Amygdala (tissue), 56 donors: ENCODE results near the gene NIPAL3.
"Not testable (repeated sequence)": the region's sequence is repeated elsewhere in the genome, so short reads cannot be mapped to it uniquely, and the experiment has no call there.

ENCODE experiments used
- DNase-seq, 56 donors: peaks; one replicate each; lab custom pipeline; 2025; lab: John Stamatoyannopoulos, UW

NIPAL3 gene

DNA sequence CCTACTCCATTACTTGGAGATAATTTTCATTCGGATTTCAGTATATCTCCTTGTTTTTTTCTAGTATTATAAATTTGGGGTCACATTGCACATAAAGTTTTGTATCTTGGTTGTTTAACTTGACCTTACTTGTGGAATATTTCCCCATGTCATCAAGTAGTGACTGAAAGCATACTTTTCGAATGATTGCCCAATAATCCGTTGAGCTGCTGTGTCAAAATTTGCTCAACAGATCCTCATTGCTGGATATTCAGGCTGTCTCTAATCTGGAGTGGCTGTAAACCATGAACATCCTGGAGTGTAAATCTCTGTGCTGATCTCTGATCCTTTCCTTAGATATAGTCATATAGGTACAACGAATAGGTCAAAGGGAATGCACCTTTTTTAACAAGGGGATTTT lies 4.9 kb downstream of the NIPAL3 start:
- DNase-seq = no peak

DNA sequence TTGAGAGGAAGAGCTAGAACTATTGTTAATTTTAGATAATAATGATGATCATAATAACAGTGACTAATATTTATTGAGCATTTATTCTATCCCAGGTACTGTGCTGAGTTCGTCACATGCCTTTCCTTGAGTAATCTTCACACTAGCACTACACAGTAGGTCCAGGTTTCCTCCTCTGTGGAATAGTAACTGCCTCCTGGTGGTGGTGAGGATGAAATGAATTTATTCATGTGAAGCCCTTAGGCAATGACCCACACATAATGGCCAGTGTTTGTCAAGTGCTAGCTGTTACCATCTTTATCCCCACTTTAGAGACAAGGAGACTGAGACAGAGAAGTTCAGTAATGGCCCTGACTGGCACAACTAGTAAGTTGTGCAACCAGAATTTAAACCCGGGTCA lies 5.9 kb downstream of the NIPAL3 start:
- no peak for DNase-seq

DNA sequence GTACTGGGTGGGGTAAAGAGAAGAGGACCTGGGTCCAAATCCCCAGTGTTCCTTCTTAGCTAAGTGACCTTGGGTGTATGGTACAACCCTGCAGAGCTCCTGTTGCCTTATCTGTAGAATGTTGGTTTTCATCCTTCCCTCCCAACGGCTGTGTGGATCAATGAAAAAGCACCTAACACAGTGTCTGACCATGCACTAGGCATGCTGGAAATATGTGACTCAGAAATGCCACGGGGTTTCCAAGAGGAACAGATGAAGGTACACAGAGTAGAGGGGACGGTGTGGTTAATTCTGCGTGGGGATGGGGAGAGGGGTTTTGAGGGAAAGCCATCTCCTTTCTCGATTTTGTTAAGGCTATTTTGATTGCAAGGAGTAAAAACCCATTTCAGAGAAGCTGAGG lies 8.6 kb downstream of the NIPAL3 start:
- no peak for DNase-seq

DNA sequence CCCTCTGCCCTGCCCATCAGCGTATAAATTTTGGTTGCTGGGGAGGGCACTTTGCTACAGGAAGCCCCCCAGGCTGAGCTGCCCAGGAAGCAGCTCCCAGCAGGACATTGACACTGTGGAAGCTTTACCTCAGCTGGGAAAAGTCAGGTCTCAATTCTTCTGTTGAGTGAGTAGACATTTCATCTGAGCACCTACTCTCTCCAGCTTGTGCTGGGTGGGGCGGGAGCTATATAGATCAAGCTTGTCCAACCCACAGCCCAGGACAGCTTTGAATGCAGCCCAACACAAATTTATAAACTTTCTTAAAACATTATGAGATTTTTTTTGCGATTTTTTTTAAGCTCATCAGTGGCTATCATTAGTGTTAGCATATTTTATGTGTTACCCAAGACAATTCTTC lies 9.4 kb downstream of the NIPAL3 start:
- DNase-seq = no peak

DNA sequence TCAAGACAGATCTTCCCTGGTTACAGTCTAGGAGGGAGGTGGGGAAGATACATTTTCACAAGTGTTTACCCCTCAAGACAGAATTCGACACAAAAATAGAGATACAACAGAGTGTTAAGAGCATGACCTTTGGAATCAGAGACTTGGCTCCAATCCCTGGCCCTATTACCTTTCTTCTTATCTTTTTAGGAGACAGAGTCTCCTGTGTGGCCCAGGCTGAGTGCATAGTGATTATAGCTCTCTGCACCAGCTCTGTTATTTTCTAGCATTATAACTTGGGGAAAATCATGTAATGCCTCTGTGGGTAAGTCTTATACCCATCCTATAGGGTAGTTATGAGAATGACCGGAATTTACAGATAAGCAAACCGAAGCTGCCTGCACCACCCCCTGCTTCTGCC lies 9.8 kb downstream of the NIPAL3 start:
- no peak for DNase-seq

DNA sequence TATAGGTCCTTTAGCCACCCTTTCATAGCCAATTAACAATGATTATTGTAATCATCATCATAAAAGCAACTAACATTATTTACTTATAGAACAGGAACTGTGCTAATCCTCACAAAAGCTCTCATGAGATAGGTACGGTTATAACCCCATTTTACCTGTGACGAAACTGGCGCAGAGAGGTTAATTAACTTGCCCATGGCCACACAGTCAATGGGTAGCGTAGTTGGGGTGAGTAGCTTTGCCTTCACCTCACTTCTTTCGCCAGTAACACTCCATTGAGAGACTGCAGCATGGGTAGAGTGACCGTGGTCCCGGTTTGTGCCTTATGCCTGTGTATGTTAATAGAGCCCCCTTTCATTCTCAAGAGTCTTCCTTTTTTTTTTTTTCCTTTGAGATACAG lies 10.3 kb downstream of the NIPAL3 start:
- DNase-seq = no peak

DNA sequence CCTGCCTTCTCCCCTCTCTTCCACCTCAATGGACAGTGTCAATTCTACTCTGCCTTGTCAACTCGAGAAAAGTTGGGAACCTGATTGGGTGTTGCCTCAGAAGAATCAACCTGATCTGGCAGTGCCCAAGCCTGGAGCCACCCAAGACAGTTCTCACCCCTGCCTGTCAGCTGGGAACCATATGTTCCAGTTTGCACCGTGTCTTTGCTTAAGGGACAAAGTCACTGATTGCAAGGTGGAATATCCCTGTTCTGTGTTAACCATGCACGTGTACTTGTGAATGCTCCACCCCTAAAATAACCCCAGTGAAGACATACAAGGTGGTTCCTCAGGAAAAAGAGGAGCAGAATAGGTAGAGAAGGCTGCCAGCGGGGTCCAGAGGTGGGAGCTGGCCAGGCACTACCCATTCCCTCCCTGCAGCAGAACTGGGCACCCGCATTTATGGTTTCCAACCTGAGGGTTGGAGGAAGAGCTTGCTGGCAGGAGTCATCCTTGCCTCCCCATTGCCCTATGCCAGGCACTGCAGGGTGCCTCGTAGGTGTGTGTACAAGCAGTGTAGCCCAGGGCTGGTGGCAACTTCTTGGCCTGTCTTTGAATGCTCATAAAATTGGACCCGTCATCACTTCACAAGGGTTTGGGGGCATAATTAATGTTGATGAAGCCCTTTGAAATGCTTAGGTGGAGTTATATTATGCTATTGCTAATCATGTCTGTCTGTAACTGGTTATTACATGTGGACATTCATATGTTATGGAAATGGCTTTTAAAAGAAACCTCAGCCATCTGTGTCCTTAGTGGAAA lies 11.3 kb downstream of the NIPAL3 start:
- DNase-seq = no peak

GRCh38 chr1:24427545-24427862 lies 11.9 kb downstream of the NIPAL3 start:
- no peak for DNase-seq

- DNase-seq = peak in 10 of 56 donors; percentile 14 to 68 (median 26)
These were observed 20.3 kb downstream of the NIPAL3 start for GRCh38 chr1:24435782-24436365.

DNA sequence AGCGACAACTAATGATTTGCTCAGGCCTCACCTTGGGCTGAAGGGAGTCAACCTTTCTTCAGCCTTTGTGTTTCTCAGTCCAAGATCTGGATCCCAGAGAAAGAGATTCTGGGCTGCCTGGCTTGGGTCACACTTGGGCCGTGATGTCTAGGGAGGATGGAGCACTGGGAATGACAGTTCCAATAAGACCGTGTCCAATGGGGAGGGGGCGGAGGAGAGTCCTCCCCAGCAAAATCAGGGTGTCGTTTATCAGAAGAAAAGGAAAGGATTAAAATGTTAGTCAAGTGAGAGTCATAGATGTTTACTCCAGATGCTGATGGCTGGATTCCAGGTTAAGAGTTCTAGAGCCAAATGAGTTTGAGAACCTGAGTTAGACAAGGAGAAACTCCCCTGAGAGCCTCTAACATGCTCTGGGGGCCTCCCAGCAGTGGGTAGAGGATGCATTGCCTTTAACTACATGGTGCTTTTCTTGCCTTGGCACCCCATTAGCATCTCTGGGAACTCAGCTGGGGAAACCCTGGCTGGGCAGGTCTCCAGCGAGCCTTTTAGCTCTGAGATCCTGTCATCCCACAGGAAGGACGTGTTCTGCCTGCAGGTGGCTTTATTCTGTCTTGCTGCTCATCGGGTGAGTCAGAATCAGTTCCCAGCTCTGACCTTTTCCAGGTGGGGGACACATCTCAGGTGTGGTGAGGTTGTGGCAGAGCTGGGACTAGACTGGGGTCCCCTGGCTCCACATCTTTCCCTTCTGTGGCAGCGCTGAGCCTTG lies 22.2 kb downstream of the NIPAL3 start:
- DNase-seq = no peak

- peak in 33 of 56 donors; percentile 6 to 63 (median 31) for DNase-seq
These were observed 22.9 kb downstream of the NIPAL3 start for GRCh38 chr1:24438423-24438901.

DNA sequence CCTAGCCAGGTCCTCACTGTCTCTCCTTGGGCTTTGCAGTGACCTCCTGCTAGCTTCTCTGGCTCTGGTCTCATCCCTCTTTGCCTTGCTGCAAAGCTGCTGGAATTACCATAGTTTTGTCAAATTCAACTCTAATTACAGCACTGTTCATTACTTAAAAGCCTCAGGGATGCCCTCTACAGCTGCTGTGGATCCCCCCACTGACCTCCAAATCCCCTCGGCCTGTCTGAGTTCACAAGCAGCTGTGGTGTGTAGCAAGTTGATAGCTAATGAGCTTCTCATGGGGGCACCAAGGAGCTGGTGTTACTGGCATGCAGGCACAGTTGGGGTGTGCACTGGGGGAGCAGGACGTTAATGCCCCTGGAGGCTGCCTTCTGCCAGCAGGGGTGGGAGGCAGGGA lies 24.8 kb downstream of the NIPAL3 start:
- DNase-seq = no peak

GRCh38 chr1:24441480-24441879 lies 25.9 kb downstream of the NIPAL3 start:
- DNase-seq = no peak

- DNase-seq = no peak
These were observed 26.5 kb downstream of the NIPAL3 start for GRCh38 chr1:24441996-24442668.

- peak in 3 of 56 donors; percentile 12 to 35 (median 20) for DNase-seq
These were observed 27.2 kb downstream of the NIPAL3 start for GRCh38 chr1:24442764-24443163.

DNA sequence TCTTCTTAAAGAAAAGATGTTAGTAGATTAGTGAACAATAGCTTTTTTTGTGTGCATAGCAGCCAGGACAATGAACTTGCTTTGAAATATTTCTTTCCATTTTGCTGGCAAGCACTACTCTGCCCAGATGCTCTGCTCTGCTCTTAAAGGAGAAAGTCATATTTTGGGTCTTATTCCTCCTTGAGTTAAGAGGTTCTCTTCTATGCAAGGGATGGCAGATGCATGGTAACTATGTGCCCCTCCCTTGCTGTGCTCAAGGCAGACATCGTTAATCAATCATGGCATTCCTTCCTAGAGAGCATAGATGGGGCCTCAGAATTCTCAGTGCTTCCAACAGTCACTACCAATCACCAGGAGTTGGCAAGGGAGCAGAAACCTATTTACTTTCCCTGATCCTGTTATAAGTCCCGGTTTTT lies 27.6 kb downstream of the NIPAL3 start:
- peak in 13 of 56 donors; percentile 10 to 50 (median 25) for DNase-seq

GRCh38 chr1:24446446-24446845 lies 30.8 kb downstream of the NIPAL3 start:
- not testable (repeated sequence) for DNase-seq

GRCh38 chr1:24450316-24450715 lies 34.7 kb downstream of the NIPAL3 start:
- DNase-seq = no peak

- DNase-seq = no peak
These were observed 35.3 kb downstream of the NIPAL3 start for GRCh38 chr1:24450857-24451397.

DNA sequence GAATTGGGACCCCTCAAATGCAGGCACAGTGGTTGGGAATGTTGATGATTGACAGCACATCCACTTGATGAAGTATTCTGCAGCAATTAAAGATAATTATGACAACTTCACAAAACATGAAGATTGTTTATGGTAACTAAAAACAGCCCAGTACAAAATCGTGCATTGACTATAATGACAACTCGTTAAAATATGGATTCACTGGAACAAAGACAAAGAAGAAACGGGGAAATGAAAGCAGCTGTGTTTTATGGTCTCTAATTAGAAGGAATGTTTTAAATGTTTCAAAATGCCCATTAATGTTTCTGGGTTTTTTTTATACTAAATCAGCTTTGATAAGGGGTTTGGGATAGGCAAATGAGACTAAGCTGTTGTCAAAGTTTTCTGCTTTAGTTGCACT lies 36.1 kb downstream of the NIPAL3 start:
- DNase-seq = no peak
